UCSD-AML1 (cell line): ENCODE results near the gene SIGLEC9.
"Not testable (repeated sequence)": the region's sequence is repeated elsewhere in the genome, so short reads cannot be mapped to it uniquely, and the experiment has no call there.

ENCODE experiments used
- DNase-seq: peaks from one replicate; lab custom pipeline; 2025; ENCODE audit not compliant: unreplicated experiment; lab: John Stamatoyannopoulos, UW

SIGLEC9 gene

GRCh38 chr19:51142809-51143475 is 18.2 kb downstream of the SIGLEC9 start:
- not testable (repeated sequence) for DNase-seq

- DNase-seq, result no peak
Measured at GRCh38 chr19:51143486-51143885, 18.8 kb downstream of the SIGLEC9 start.

- no peak for DNase-seq
Measured at GRCh38 chr19:51144482-51145045, 19.9 kb downstream of the SIGLEC9 start.

GRCh38 chr19:51145916-51146493 is 21.3 kb downstream of the SIGLEC9 start:
- DNase-seq, result no peak

- no peak for DNase-seq
Measured at GRCh38 chr19:51146751-51147150, 22.0 kb downstream of the SIGLEC9 start.

GRCh38 chr19:51147663-51148062 is 23.0 kb downstream of the SIGLEC9 start:
- DNase-seq, result no peak

GRCh38 chr19:51148580-51148979 is 23.9 kb downstream of the SIGLEC9 start:
- DNase-seq, result no peak

GRCh38 chr19:51150627-51151026 is 25.9 kb downstream of the SIGLEC9 start:
- DNase-seq, result no peak

GRCh38 chr19:51156710-51157109 is 32.0 kb downstream of the SIGLEC9 start:
- no peak for DNase-seq

- DNase-seq, result no peak
Measured at GRCh38 chr19:51157265-51157664, 32.6 kb downstream of the SIGLEC9 start.

- peak; percentile 74 for DNase-seq
Measured at GRCh38 chr19:51158474-51159129, 33.9 kb downstream of the SIGLEC9 start.

GRCh38 chr19:51159656-51160055 is 35.0 kb downstream of the SIGLEC9 start:
- DNase-seq, result no peak

GRCh38 chr19:51161266-51161665 is 36.6 kb downstream of the SIGLEC9 start:
- no peak for DNase-seq

GRCh38 chr19:51161867-51162496 is 37.3 kb downstream of the SIGLEC9 start:
- no peak for DNase-seq

GRCh38 chr19:51163257-51163656 is 38.6 kb downstream of the SIGLEC9 start:
- DNase-seq, result no peak

GRCh38 chr19:51164215-51164614 is 39.5 kb downstream of the SIGLEC9 start:
- no peak for DNase-seq

GRCh38 chr19:51166846-51167490 is 42.3 kb downstream of the SIGLEC9 start:
- peak; percentile 52 for DNase-seq

GRCh38 chr19:51168564-51169282 is 44.0 kb downstream of the SIGLEC9 start:
- no peak for DNase-seq

- peak; percentile 70 for DNase-seq
Measured at GRCh38 chr19:51169283-51169918, 44.7 kb downstream of the SIGLEC9 start.

GRCh38 chr19:51172223-51172622 is 47.5 kb downstream of the SIGLEC9 start:
- DNase-seq, result no peak
